Glomerular endothelial cell (primary cell): ENCODE data around the gene UROD. TPM values are rescaled to one million over a fixed set of nuclear protein-coding genes. Genes with fewer than 3 reads are reported as not detected.

Source experiments
- DNase-seq: peaks from one replicate; pipeline ENCODE4 v3.0.0-alpha.2; 2011; ENCODE audit warnings: low read depth, low spot score; ENCODE audit errors: extremely low read depth
- total RNA-seq: library from RNA; depleted of rRNA; stranded (reverse); fragments of >200 nt; gene quantifications from 2 replicates; pipeline ENCODE4 v1.2.3, GENCODE V29; 2015

The UROD gene
- total RNA-seq, 1 donor from 2014 or later: 101 TPM

DNA sequence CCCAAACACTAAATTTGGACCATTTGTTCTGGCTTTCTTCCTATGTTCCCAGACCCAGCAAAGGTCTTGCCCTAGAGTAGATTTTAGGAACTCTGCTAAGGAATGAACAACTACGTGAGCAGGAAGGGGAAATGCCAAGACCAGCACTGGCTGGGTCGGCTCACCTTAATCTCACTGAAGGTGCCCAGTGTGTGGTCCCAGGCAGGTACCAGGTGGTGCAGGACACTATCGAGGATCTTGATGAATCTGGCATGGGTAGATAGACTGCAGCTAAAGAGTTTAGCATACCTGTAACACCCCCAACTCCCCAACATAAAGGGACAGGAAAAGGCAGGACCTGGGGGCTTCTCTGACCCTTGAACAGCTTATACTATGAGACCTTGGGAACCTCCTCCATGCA is 4.0 kb upstream of the UROD start:
- no peak for DNase-seq

DNA sequence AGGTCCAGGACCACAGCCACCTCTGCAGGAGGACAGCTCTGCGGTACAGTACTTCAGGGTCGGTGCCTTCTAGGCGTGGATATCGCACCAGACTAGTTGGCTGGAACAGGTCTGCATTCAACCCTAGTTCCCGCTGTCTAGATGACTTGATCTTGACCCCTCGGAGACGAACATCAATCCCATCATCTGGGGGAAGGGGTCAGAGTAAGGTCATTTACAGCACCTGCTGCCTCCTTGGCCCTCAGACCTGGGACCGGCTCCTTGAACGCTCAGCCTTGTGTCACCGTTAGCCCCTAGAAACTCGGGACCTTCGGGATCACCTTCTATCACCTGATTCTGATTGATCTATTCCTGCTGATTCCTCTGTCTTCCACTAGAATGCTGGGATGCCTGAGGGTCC is 3.5 kb upstream of the UROD start:
- no peak for DNase-seq

DNA sequence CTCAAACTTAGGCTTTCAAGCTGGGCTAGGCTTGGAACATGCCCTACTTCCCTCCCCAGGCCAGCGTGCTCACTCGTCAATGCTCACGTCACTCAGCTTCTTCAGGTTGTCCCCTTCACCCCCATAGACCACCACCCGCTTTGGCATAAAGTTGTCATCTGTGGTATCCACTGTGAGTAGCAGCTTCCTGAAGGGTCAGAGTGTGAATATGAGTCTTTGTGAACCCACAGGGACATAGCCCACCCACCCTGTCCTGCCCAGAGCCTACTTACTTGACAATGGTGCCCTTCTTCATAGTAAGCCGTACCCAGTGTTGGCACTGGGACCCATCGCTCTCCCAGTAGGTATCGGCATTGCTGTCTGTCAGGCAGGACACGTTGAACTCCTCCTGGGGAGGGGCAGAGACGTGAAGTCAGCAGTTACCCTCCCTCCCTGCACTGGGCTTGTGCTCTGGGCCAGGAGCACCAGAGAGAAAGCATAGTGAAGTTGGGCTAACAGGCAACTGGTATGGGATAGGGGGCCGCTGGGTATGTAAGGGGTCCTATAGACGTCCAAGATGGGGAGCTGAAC is 2.7 kb upstream of the UROD start:
- DNase-seq: no peak

DNA sequence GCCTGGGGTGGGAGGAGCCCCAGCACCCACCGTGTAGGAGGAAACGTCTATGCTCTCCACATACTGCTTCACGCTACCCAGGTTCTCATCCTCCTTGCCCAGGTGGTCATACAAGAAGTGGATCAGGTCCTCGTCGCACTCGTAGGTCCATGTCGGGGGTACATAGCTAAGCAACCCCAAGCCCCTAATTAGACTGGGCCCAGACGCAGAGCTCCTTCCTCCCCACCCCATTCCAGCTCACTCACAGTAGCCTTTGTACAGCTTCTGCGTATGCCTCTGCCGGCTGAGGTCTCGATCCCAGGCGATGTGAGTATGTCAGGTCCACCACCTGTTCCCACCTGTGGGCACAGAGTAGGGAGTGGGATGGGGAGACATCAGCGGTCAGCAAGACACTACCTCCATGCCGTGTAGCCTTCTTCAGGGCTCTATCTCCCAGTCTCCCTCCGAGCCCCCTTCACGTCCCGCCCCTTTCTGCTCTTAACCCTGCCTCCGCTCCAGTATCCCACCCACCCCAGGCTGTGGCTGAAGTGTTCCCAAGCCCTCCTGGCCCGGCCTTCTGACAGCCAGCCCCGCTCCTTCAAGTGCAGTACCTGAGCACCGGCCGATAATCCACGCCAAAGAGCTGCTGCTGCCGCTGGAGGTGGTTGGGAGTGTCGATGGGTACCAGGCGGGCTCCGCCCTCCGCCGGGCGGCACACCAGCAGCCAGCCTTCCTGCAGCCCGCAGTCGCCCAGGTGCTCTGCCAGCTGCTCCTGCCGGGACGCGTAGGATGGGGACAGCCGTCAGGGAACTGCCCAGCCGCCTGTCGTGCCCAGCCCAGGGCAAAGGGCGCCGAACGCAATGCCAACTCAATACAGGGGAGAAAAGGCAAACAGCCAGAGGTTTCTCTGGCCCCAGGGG is 1.8 kb upstream of the UROD start:
- DNase-seq: no peak

DNA sequence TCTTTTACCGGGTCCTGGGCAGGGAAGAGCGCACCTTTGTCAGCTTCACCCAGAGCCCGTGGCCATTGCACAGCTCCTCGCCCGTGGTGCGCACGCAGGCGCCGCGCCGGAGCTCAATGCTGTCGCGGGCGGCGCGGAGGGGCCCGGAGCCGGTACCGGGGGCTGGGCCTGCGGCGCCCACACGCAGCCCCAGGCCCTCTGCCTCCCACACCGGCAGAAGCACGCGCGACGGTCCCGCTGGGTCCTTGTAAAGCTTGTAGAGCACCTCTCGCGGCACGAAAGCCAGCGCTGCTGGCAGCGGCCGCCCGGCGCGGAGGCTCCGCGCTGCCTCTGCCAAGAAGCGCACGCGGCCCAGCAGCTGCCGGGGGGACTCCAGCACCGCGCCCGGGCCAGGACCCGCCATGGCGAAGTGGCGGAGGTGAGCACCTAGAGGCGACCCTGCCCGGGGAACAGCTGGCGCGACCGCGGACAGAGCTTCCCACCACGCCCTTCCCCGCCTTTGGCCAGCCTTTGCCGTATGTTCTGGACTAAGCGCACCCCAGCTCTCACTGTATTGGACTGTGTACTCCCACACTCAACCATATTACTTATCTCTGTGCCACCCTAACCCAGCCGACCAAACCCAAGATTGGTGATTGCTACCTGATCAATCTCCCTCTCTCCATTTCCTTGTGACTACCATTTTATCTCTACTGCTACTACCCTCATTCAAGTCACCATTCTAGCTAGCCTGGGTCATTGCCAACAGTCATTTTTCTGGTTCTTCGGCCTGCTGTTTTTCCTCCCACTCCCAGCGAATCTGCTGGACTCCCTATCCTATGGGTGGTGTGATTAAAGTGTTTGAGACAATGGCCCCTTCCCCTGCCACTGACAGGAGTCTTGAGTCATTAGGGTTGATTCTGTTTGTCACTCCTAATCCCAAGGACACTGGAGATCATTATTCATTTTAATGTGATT is 921 bp upstream of the UROD start, which contains the start of gene HECTD3:
Gene HECTD3, minus strand, starts transcription at position 470 of the 957 bp plus-strand sequence. Its CDS starts 67 bp downstream, at position 403.
- DNase-seq: peak; percentile 20

DNA sequence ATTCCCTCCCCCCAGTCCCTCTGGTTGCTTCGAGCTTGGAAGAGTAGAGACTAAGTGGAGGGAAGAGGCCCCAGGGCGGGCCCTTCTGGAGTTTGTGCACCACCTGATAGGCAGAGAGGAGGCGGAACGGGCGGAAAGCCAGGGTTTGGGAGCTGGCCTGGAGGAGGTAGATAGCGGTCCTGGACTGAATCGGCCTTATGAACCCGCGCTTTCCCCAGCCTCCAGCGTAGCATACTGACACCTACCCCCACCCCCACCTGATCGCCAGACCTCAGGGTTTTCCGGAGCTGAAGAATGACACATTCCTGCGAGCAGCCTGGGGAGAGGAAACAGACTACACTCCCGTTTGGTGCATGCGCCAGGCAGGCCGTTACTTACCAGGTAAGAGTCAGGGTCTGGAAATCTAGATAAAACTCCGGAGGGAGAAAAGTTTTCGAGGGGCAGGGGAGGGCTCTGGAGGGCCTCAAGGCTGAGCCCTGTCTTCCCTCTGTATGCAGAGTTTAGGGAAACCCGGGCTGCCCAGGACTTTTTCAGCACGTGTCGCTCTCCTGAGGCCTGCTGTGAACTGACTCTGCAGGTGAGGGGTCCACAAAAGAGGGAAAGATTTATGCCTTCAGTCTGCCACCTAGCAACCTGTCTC is 705 bp downstream of the UROD start:
- peak; percentile 12 for DNase-seq

DNA sequence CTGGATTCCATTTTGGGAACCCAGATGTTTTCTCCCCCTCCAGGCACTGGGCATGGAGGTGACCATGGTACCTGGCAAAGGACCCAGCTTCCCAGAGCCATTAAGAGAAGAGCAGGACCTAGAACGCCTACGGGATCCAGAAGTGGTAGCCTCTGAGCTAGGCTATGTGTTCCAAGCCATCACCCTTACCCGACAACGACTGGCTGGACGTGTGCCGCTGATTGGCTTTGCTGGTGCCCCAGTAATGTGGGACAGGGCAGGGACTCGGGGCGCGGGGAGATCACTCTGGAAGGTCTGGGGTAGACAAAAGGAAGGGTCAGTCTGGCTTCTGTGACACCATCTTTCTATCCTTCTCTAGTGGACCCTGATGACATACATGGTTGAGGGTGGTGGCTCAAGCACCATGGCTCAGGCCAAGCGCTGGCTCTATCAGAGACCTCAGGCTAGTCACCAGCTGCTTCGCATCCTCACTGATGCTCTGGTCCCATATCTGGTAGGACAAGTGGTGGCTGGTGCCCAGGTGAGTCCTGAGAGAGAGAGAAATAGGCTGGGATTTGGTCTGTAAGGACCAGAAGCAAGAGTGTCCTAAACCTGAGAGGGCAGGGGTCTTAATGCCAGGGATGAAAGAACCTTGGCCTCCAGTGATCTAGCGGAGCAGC is 1.6 kb downstream of the UROD start:
- no peak for DNase-seq

DNA sequence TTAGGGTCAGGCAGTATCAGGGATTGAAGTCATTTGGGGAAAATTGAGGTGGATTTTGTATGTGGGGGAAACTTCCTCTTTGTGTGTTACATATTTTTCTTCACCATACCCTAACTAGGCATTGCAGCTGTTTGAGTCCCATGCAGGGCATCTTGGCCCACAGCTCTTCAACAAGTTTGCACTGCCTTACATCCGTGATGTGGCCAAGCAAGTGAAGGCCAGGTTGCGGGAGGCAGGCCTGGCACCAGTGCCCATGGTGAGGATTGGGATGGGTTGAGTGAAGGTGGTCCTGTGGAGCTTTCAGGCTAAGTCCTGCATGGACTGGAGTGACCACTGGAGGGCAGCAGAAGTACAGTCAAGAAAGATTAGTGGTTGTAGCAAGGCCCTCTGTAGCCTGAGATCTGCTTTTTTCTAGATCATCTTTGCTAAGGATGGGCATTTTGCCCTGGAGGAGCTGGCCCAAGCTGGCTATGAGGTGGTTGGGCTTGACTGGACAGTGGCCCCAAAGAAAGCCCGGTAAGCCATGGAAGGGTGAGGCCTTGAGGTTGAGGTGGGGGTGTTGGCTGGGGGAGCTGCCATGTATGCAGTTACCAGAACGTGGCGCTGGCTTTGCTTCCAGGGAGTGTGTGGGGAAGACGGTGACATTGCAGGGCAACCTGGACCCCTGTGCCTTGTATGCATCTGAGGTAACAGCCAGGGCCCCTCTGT is 2.4 kb downstream of the UROD start:
- peak; percentile 63 for DNase-seq

DNA sequence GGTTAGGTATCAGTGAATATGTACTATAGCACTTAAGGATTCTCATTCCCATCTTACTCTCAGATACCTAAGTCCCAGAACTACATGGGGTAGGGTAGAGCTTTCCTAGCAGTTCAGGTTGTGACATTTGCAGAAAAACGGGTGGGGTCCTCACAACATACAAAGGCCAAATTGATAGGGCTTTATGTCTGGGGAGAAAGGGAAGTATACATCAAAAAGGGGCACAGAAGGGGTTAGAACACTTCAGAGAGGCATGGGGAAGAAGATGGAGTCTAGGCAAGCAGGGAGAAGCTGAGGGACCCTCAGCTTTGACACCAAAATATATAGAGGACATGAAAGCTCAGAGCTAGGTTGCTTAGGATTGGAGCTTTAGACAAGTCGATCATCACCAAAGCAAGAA is 3.6 kb downstream of the UROD start:
- no peak for DNase-seq

DNA sequence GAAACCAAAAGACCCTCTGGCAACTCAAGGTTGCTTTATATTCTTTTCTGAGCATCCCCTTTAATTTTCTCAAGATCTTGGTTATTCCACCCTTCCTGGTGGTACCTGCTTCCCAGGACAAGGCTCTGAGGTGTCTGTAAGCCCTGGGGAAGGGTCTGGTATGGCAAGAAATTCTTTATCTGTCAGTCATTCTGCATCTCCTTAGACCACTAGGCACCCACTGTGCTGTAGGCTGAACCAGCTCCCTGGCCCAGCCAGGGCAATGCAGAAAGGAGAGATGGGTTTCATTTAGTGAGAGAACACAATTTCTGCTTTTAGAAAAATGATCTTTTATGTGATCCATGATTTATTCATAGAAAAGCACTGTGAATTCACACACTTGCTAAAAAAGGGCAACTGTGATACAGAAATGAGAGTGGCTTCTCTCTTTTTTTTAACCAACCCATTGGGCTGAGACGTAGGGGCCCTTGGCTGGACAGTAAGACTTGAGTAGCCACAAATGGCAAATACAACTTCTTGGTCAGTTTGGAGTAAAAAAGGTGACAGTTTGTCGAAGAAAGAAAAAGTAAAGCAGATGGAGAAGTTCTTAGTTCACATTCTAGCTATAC is 4.1 kb downstream of the UROD start:
- no peak for DNase-seq

DNA sequence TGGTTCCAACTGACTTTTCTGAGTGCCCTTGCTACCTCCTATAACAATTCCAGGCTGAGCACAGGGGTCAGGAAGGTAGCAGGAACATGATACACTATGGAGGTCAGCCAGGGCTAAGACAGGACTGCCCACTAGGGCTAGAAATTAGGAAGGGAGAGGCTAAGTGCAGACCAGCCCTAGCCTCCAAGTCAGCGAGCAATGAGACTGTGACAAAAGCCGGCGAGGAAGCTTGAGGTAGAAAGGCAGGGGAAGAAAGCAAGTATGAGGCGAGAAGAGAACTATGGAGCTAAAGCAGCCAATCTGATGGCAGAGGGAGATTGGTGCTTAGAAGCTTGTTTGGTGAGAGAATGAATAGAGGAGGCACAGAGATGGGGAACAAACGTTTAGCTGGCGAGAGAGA is 4.7 kb downstream of the UROD start:
- no peak for DNase-seq

DNA sequence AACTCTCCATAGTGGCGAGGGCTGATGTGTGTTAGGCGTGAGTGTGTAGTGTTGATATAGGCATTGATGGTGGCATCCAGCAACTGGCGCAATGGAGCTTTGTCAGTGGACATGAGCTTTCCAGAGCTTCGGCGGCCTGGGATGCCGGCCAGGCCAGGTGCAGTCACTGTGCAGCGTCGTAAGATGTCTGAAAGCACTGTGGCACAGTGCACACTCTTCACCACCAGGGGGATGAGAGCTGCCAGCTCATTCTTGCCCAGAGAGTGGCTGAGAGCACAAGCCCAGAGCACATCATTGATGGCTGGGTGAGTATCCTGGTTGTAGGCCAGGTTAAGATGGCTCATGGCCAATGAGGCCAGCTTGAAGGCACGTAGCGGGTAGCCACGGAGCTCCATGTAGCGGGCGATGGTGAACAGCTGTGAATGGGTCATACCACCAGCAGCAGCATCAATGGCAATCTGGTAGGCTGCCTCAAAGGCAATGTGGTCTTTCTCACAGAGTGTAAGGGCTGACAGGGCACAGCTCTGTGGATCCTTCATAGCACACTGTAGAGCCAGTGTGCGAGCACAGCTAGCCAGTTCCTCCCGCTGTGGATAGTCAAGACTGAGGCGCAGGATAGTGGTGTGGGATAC is 6.7 kb downstream of the UROD start:
- peak; percentile 31 for DNase-seq

DNA sequence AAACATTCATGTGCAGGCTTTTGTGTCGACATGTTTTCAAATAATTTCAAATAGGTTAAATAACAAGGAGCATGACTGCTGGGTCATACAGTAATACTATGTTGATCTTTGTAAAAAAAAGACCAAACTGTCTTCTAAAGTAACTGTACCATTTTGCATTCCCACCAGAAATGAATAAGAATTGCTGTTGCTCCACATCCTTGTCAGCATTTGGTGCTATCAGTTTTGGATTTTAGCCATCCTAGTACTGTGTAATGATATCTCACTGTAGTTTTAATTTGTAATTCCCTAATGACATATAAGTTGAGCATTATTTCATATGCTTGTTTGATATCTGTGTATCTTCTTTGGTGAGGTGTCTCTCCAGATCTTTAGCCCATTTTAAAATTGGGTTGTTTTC is 11.6 kb downstream of the UROD start:
- no peak for DNase-seq

DNA sequence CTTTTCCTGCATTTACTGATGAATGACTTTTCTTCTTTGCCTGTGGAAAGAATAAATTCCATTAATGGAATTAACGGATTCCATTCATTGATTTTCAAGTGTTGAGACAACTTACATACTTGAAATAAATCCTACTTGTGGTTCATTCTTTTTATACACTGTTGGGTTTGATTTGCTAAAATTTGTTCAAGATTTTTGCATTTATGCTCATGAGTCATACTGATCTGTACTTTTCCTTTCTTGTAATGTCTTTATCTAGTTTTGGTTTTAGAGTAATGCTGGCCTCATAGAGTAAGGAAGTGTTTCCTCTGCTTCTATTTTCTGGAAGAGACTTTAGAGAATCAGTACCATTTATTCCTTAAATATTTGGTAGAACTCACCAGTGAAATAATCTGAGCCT is 14.4 kb downstream of the UROD start:
- no peak for DNase-seq

DNA sequence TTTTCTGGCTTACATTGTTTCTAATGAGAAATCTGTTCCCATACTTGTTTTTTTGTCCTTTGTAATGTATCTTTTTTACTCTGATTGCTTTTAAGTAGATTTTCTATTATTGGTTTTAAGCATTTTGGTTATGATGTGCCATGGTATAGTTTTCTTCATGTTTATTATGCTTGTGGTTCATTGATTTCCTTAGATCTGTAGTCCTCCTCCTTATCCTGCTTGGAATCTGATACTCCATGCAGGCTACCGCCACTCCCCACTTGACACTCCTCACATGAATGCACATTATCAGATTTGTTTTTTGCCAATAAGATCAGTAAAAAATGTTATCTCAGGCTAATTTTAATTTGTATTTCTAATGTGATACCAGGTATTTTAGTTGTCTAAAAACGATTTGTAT is 20.8 kb downstream of the UROD start:
- DNase-seq: no peak

DNA sequence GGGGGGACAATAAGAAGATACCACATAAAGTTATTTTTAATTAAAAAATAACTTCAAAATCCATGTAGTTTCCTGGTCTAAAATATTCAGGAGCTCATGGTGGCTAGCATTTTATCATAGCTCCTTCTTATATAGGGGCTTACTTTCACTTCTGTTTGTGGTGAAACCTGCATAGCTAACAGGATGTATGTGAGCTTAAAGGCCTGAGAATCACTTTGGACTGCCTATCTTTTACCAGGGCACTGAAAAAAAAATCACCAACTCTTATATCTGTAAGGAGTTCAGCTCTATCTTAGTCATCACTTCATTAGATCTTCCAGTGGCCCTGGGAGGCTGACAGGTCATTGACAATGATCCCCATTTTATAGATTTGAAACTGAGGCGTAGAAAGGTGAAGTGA is 21.3 kb downstream of the UROD start:
- DNase-seq: no peak

DNA sequence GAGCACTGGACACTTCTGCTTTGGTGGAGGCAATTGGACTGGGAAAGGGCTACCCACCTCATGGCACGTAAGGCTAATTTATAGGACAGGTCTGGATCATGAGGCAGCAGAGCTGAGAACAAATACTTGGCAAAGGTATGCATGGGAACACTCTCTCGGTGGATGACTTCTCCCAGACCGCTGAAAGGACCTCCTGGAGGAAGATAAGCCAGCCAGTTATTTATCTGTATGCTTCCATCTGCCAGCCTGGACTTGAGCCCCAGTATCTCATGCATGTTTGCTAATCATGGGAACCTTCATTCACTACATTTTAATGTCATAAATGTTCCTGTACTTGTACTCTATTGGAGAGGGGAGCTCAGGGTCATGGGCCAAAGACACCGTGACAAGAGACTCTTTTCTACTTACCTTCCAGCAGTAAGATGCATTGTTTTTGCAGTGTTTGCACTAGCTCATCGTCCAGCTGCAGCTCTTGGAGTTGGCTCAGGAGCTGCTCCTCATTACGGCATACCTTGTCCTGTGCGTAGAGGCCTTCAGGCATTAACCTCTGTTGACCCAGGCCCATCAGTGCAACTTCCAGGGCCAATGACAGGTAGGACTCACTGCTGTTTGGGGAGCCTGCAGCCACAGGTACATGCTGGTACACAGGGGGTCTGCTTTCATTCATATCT is 23.7 kb downstream of the UROD start:
- DNase-seq: no peak

DNA sequence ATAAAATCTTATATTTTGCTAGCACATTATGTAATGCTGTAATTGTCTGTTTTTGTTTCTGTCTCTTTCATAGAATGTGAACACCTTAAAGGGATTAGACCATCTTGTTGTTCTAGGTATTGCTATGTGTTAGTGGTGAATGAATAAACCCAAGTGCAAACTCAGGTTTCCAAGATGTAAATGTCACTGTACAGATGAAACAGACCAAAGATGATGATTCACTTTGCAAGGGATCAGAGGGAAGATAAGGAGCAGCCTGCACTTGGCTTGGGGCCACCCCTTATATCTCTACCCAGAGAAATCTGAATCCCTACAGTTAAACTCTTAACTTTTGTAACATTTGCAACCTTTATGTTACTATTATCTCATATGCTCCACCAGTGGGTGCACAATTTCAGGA is 25.4 kb downstream of the UROD start:
- no peak for DNase-seq
